SW 1271 (cell line): ENCODE measurements around the gene ARHGAP18.

Experiments
- DNase-seq, 2 experiments: peaks; one replicate each; lab custom pipeline; 2025; lab: John Stamatoyannopoulos, UW

The ARHGAP18 gene

DNA sequence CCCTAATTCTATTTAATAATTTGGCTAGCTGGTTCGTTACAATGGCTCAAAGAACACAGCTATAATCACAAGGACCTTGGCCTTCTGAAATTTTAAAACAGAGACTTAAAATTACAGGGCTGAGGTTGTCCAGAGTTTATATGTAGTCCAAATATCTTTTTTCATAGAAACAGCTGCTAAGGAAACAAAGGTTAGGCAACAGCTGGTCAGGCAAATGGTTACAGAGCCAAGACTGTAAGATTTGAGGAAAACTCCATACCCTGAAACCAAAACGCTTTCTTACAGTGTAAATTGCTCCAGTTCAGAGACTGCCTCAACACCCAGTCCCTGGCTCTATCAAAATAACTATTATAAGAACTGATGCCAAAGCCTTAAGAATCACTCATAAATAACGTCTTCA, 9.7 kb upstream of the ARHGAP18 start:
- DNase-seq: no peak

DNA sequence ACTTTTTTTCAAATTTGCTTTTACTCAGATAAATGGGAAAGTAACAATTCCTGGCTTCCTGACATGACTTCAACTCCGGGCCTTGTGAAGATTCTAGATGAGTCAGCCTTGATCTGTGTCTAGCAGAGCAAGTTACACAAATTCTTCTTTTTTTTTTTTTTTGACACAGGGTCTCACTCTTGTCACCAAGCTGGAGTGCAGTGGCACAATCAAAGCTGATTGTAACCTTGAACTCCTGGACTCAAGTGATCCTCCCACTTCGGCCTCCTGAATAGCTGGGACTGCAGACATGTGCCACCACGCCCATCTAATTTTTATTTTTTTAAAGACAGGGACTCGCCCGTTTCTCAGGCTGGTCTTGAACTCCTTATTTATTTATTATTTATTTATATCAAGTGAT, 7.3 kb upstream of the ARHGAP18 start:
- no peak for DNase-seq

DNA sequence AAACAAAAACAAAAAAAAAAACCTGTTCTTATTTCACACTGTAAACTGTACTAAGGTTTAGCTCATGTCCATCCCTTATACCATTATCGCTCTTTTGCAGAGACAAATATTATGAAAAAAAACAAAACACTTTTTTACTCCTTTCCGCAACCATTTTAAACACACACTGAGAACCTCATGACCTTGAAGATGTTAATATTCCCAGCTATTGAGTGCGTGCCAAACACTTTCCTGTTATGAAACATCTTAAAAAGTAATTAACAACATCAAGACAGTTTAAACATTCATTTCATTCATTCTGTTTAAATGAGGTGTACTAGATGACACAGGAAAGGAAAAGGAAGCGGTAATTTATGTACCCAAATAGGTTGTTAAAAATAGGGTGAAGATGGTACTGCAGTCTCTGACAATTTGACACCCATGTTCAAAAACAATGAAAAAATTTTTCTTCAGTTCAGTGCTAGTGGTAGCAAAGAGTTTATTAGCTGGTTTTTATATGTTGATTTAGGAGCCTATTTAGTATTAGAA, 3.9 kb upstream of the ARHGAP18 start:
- DNase-seq: no peak

DNA sequence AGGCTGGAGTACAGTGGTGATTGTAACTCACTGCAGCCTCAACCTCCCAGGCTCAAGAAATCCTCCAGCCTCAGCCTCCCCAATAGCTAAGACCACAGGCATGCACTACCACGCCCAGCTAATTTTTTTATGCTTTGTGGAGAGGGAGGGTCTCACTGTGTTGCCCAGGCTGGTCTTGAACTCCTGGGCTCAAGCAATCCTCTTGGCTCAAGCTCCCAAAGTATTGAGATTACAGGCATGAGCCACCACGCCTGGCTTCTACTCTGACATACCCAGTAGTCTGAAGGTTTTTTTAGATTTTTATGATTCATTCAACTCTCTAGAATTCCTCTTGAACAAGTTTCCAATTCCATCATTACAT, 1.3 kb upstream of the ARHGAP18 start:
- no peak for DNase-seq

DNA sequence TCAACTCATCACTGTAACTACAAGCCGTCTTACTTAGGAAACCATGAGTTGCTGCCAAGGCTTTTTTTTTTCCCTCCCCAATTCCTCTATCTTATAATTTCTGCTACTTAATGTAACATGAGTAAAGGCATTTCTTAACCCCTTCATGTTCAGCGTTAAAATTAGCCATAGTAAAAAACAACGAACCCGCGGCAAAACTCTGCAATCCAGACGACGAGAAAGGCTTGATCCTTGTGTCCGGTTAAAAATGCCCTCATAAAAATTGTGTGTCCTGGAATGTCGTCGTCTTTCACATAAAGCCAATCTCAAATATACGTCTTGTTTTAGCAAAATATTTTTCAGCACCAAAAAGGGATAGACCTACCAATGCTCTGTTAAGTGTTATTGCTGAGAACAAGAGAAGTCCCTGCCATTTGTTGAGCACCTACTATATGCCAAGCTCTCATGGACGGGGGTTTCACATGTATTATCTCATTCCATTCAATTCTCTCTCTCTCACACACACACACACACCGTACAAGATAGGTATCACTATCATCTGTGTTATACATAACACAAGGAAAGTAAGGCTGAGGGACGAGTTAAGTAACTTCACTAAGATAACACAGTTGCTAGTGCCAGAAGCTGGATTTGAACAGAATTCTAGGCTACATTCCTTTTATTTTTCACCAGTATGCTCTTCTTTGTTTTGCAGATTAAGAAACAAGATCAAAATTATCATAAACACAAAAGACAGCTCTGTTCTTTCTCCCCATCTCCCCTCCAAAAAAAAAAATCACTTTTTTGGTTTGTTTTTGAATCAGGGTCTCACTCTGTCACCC, 683 bp upstream of the ARHGAP18 start:
- no peak for DNase-seq

DNA sequence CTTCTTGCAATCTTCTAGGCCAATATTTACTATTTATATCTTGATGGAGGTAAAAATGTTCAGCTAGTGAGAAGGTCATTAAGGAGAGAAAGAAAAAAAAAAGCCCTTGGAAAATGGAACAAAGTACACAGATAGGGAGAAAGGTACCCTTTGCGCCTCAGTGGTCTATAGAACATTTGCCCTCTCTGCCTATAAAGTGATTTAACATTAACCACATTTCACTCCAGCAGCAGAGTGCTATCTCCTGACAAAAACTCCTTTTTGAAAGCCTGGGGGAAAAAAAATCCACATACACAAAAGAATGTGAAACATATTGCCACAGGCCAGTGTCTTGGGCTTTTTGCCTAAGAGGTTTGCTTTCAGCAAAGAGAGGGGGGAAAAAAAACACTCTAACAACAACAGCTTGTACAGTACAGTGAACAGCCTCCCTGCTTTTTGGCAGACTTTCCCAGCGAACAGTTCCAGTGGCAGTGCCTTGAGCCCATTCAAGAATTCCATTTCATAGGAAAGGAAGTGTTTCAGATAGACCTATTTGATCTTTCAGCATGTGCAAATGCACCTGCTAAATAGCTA, 695 bp downstream of the ARHGAP18 start:
- DNase-seq: peak in 1 of 2 experiments; percentile 57

DNA sequence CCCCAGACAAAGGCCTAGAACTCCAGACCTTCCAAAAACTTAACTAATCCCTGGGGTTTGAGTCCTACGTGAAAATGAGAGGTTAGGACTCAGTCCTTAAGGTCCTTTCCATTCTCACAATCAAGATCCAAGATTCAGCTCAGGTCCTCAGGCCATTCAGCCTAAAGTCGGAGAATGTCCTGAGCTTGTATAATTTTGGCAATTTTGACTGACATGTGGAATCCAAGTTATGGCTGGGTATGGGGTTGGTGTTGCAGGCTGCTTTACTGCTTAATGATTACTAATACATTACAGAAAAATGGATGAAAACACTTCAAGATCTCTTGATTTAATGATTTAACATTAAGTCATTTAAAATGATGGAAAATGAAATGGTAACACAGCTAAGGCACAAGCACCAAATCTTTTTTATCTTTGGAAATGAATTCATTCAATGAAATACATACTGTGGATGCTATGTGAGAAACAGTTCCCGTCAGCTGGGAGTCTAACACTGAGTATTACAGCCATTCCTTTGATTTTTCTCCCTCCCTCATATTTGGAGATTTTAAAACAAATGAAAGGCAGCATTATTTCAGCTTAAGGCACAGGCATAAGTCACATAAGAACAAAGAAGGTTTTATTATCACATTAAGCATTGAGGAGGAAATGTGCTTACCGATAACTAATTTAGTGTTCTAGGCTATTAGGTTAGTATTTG, 1.3 kb downstream of the ARHGAP18 start:
- peak in 1 of 2 experiments; percentile 27 for DNase-seq

DNA sequence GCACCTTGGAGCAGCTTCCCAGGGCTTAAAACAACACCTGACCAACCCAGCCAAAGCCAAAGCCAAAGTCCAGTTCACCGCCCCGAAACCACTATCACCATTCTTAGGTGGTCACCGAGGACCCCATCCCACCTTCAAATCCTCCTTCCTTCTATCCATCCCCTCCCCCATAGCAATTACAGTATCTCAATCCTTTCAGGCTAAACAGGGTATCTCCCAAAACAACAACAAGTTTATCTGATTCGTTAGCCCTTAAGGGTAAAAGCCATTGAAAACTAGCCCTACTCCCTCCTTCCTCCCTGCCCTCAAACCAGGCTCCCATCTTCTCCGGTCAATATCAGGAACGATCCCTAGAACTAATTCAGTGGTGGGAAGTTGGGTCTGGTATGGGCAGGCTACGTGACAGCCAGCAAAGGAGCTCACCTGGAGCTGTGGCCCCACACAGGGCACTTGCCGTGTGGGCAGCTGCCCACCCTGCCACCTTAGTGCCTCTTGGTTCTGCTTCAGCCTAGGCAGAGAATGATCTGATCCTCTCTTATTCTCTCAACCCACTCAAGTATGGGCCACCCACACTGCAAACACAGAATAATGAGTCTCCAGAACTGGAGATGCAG, 2.0 kb downstream of the ARHGAP18 start:
- no peak for DNase-seq

DNA sequence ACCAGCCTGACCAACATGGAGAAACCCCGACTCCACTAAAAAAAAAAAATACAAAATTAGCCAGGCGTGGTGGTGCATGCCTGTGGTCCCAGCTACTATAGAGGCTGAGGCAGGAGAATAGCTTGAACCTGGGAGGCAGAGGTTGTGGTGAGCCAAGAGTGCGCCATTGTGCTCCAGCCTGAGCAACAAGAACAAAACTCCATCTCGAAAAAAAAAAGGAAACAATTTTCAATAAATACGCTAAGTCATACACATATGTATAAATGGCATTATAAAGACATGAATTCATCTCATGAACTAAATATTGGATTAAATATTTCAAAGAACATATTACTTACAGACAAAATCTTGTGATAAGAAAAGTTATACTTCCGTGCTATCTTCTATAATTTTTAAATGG, 2.9 kb downstream of the ARHGAP18 start:
- DNase-seq: no peak

DNA sequence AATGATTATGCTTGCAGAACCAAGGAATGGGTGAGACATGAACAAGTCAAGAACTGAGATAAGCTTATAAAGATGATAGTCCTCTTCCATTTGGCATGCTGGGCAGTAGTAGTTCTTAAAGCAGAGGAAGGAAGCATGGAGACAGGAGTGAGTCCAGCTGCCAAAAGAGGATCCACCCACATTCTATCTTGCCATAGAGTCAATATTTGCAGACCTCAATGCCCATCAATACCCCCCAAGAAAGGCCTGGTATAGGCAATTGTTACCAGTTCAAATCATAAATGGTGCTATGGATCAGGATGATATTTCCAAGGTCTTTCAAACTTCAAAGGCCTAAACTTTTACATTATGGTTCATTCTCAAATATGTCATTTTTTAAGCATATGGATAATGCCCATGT, 4.8 kb downstream of the ARHGAP18 start:
- DNase-seq: no peak

DNA sequence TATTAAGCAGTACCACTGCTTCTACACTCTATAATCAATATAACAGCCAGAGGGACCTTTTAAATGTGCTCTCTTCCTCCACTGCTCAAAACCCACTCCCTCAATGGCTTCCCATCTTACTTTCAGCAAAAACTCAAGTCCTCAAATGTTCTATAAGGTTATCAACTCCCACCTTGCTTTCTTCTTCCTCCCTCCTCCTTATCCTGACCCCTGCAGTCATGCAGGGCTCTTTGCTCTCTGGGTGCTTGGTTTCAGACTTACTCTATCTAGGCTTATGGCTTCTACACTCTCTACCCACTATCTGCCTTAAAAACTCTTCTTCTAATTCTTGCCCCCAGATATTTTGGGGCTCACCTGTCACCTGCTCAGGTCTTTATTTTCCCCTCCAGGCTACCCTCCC, 5.3 kb downstream of the ARHGAP18 start:
- no peak for DNase-seq

DNA sequence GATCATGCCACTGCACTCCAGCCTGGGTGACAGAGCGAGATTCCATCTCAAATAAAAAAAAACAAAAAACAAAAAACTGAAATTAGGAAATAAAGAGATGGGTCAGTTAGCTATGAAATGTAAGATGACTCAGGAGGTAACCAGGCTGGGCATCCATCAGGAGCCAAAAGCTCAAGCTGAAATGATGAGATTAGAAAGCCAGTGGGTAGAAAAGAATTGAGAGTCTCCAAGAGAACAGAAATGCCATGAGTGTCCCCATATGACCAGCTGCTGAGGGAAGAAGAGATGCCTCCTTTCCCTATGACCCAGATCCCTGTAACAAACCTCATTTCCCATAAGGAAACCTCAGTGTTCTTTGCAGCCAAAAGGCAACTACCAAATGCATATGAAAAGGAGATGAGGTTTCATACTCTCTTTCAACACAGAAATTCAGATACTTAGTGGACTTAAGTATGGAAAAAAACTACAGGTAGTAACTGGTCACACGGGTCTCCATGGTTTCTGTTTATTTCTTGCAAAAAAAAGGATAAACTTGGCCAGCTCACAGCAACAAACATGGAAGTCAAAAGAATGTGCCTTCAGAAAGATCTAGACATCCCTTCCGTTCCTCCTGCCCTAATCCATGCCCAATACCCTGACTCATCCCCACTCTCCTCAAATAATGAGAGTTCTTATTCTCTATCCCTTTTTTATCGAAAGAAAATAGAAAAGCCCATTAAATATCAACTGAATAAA, 8.1 kb downstream of the ARHGAP18 start:
- DNase-seq: peak in 1 of 2 experiments; percentile 16

DNA sequence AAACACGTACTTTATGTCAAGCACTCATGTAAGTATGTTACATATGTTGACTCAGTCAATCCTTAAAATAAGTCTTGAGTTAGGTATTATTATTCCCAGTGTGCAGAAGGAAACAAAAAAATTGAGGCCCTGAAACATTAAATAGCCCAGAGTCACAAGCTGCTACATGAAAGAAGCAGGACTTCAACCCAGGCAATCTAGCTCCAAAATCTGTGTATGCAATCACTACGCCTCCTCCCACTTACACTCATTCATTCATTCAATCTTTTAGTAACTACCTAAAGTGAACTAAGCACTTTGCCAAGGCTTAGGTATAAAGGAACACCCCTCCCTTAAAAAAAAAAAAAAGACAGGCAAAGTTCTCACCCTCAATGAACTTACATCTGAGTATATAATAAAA, 9.3 kb downstream of the ARHGAP18 start:
- no peak for DNase-seq

DNA sequence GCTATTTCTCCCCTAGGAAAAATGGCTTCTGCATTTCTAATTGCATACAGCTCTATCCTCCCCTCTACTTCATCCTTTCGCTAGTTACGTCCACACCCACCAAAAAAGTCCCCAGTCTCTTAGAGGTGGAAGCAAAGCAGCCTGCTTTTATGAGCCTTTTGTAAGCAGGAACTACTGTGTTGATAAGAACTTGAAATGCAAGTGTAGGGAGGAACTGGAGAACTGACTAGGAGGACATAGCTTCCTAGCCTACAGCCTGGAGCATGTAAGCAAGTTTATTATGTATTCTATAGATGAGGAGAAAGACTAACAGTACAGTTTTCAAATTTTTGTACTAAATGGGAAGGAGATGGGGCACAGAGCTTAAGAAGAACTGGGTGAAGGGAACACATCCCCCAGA, 10.3 kb downstream of the ARHGAP18 start:
- DNase-seq: no peak

DNA sequence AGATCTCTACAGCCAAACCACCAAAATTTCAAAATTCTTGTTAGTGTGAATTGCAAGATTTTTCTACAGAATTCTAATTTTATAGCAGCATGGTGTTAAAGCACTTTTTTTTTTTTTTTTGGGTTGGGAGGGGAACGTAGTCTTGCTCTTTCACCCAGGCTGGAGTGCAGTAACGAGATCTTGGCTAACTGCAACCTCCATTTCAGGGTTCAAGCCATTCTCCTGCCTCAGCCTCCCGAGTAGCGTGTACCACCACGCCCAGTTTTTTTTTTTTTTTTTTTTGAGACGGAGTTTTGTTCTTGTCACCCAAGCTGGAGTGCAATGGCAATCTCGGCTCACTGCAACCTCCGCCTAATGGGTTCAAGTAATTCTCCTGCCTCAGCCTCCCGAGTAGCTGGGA, 11.5 kb downstream of the ARHGAP18 start:
- no peak for DNase-seq

DNA sequence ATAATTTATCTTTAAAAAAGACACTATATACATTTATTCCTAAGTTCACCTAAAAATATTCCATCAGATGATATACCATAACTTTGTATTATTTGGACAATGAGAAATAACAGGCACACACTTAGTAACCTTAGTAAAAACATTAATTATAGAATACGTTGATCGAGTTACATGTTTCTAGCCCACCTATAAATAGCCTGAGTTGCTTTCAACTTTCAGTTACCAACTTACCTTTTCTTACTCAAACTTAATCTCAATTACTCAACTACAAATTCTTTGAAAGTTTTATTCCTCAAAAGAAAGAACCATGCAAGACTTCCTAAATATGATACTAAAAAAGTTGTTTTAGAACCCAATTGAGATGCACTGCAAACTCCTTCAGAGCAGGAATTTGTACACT, 12.2 kb downstream of the ARHGAP18 start:
- DNase-seq: no peak

DNA sequence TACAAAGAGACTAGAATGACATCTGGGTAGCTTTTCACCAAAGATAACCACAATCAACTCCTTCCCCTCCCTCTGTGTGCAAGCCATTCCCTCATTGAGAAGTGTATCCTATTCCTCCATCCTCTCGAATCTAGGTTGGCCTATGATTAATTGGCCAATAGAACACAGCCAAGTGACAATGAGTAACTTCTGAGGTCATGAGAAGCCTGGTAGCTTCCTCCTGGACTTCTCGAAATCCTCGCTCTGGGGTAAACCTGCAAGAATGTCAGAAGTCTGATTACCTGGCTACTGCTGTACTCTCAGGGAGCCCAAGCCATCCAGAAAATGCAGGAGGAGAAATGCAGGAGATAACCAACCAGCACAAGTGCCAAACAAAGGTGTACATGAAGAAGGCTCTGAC, 13.1 kb downstream of the ARHGAP18 start:
- no peak for DNase-seq

DNA sequence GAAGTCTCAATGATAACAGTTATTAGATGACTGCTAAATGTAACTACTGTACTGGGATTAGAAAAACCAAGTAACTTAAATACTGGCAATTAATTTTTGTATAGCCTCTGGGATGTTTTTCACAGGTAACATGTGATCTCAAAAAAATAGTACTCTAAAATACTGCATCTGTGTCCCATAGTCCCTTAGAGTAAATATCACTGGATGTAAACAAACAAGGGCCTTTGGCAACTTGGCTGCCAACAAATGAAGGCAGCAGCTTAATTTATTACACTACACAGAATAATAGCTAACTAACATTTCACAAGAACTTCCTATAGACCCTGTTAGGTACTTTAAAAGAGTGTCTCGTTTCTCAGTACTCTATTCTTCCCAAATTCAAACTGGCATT, 14.0 kb downstream of the ARHGAP18 start:
- DNase-seq: no peak

DNA sequence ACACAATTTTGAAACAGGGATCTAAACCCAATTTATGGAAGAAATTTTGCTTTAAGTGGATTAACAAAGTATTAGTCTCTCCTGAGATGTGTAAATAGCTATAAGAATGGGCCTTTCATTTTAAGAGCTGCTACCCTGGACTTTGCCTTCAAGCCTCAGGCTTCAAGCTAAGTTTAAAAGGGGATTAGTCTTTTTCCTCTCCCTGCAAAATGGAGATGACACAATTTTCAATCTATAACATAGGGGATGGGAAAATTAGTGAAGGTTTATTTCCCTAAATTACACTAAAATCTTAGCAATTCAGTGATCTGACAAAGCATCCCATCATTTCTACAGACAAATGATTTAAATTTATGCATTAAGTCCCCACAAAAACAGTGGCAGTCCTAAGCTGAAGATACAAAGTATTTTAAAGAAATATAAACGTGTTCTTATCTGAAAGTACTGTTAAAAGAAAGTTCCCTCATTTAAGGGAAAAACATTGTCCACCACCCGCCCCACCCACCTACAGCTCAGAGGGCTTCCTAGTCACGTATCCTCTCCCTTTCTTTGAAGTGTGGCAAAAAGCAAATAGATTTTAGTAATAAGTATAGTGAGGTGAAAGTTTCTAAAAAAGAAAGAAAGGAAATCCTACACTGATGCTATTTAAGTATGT, 14.5 kb downstream of the ARHGAP18 start:
- no peak for DNase-seq

DNA sequence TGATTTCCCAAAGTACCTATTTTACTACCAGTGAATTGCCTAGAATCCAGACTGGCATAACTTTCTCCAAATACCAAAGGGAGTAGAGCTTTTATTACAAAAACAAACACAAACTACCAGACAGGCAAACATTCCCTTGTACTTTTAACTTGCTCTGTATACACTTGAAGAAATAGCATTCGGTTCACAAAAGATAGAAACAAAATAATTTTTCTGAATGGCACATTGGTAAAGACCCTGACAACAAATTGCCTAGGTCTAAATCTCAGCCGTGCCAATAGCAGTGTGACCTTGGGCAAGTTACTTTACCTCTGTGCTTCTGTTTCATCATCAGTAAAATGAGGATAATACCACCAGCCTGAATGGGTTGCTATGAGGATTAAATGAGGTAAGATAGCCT, 15.9 kb downstream of the ARHGAP18 start:
- DNase-seq: no peak

DNA sequence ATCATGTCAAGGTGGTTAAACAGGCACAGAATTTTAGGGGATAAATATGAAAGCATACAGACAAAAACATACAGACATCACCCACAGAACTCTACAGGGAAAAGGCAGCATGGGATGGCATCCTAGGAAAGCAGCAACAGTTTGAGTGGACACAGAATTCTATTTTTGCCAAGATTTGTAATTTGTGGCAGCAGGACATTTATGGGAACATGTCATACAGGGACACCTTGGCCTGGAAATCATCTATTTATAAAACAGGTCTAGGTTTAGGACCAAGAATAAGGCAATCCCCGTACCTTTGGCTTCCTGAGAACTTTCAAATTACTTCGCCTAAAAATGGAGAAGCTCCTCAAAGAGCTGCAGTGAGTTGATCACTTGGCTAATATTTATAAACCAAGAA, 17.5 kb downstream of the ARHGAP18 start:
- no peak for DNase-seq
